GM23338 (cell line): ENCODE data around the gene TNFAIP3. TPM values are rescaled to one million over a fixed set of nuclear protein-coding genes. Genes with fewer than 3 reads are reported as not detected.

Experiments
- ATAC-seq: fragments of 200-7000 bp; cut with Tn5 transposase; 3 replicates; pipeline ENCODE4 v1.9.1; 2020
- DNase-seq: peaks from one replicate; pipeline ENCODE4 v3.0.0-alpha.2; 2015; ENCODE audit warnings: low spot score
- H2AFZ ChIP-seq: fragments of 200-600 bp; sonication (generic); 2 replicates; pipeline ENCODE4 v1.8.0; 2016; ENCODE audit warnings: antibody characterized with exemption, mild to moderate bottlenecking, moderate library complexity
- H3F3A ChIP-seq: fragments of 200-600 bp; sonication (generic); replicated peaks from 2 replicates; pipeline ENCODE4 v1.8.0; 2017; ENCODE audit warnings: antibody characterized with exemption, mixed run types, low read depth
- H3K27ac ChIP-seq: fragments of 200-600 bp; sonication (generic); 2 replicates; pipeline ENCODE4 v1.6.1; 2016; ENCODE audit warnings: low read depth
- H3K27me3 ChIP-seq: fragments of 200-600 bp; sonication (generic); 2 replicates; pipeline ENCODE4 v1.8.0; 2016; ENCODE audit warnings: mild to moderate bottlenecking, mixed run types, moderate library complexity; ENCODE audit not compliant: insufficient read depth
- H3K36me3 ChIP-seq: fragments of 200-600 bp; sonication (generic); 2 replicates; pipeline ENCODE4 v1.8.0; 2016; ENCODE audit warnings: mild to moderate bottlenecking; ENCODE audit not compliant: insufficient read depth
- H3K4me1 ChIP-seq: fragments of 200-600 bp; sonication (generic); 2 replicates; pipeline ENCODE4 v1.8.0; 2016; ENCODE audit warnings: mild to moderate bottlenecking, moderate library complexity; ENCODE audit not compliant: insufficient read depth
- H3K4me2 ChIP-seq: fragments of 200-600 bp; sonication (generic); 2 replicates; pipeline ENCODE4 v1.7.1; 2017; ENCODE audit warnings: mixed run types
- H3K4me3 ChIP-seq: fragments of 200-600 bp; sonication (generic); 2 replicates; pipeline ENCODE4 v1.6.1; 2016; ENCODE audit warnings: mixed run types
- H3K79me2 ChIP-seq: fragments of 200-600 bp; sonication (generic); replicated peaks from 2 replicates; pipeline ENCODE4 v1.8.0; 2017; ENCODE audit warnings: mild to moderate bottlenecking; ENCODE audit not compliant: insufficient read depth
- H3K9me2 ChIP-seq: fragments of 200-600 bp; sonication (generic); 2 replicates; pipeline ENCODE4 v1.8.0; 2017; ENCODE audit not compliant: insufficient read depth
- H4K20me1 ChIP-seq: fragments of 200-600 bp; sonication (generic); replicated peaks from 2 replicates; pipeline ENCODE4 v1.8.0; 2017; ENCODE audit warnings: mild to moderate bottlenecking; ENCODE audit not compliant: insufficient read depth
- H3K27ac Mint-ChIP-seq: 2 replicates; pipeline ENCODE4 v1.8.0; 2020; ENCODE audit warnings: inconsistent platforms, mild to moderate bottlenecking, moderate library complexity, mixed read lengths
- H3K27me3 Mint-ChIP-seq: 3 replicates; pipeline ENCODE4 v1.8.0; 2022; ENCODE audit warnings: low read depth, mild to moderate bottlenecking, moderate library complexity, mixed read lengths, inconsistent platforms; ENCODE audit not compliant: insufficient read depth, poor library complexity
- H3K36me3 Mint-ChIP-seq: 3 replicates; pipeline ENCODE4 v1.8.0; 2021; ENCODE audit warnings: low read depth, mild to moderate bottlenecking, inconsistent platforms, moderate library complexity, mixed read lengths
- H3K4me1 Mint-ChIP-seq: 3 replicates; pipeline ENCODE4 v1.8.0; 2020; ENCODE audit warnings: mild to moderate bottlenecking, inconsistent platforms, mixed read lengths
- H3K4me3 Mint-ChIP-seq: 3 replicates; pipeline ENCODE4 v1.8.0; 2021; ENCODE audit warnings: moderate library complexity, mild to moderate bottlenecking, inconsistent platforms, mixed read lengths
- H3K9me3 Mint-ChIP-seq: 3 replicates; pipeline ENCODE4 v1.8.0; 2020; ENCODE audit warnings: moderate library complexity, mild to moderate bottlenecking, inconsistent platforms, mixed read lengths
- CREB1 ChIP-seq: fragments of 250-450 bp; sonication (Bioruptor Pico); IDR thresholded peaks from 2 replicates; pipeline ENCODE4 v1.5.0; 2020; ENCODE audit warnings: low read depth, mild to moderate bottlenecking, moderate library complexity
- ETS1 ChIP-seq: IDR thresholded peaks from 2 replicates; pipeline ENCODE4 v1.6.1; 2016; ENCODE audit warnings: antibody characterized with exemption
- EZH2 ChIP-seq: fragments of 200-600 bp; sonication (generic); IDR thresholded peaks from one replicate; pipeline ENCODE4 v1.8.0; 2017; ENCODE audit warnings: antibody characterized with exemption, mild to moderate bottlenecking, low read depth; ENCODE audit not compliant: unreplicated experiment
- EZH2phosphoT487 ChIP-seq: fragments of 200-600 bp; sonication (generic); IDR thresholded peaks from one replicate; pipeline ENCODE4 v1.8.1; 2018; ENCODE audit warnings: antibody characterized with exemption; ENCODE audit not compliant: unreplicated experiment
- JUNB ChIP-seq: IDR thresholded peaks from one replicate; pipeline ENCODE4 v1.6.1; 2016; ENCODE audit warnings: antibody characterized with exemption; ENCODE audit not compliant: unreplicated experiment
- NANOG ChIP-seq: IDR thresholded peaks from 2 replicates; pipeline ENCODE4 v1.6.1; 2016; ENCODE audit warnings: antibody characterized with exemption, borderline replicate concordance
- POLR2AphosphoS5 ChIP-seq: IDR thresholded peaks from 2 replicates; pipeline ENCODE4 v1.6.1; 2016; ENCODE audit warnings: antibody characterized with exemption, low read depth
- REST ChIP-seq: IDR thresholded peaks from one replicate; pipeline ENCODE4 v1.6.1; 2018; ENCODE audit warnings: antibody characterized with exemption; ENCODE audit not compliant: unreplicated experiment
- STAT1 ChIP-seq: IDR thresholded peaks from one replicate; pipeline ENCODE4 v1.6.1; 2016; ENCODE audit warnings: antibody characterized with exemption; ENCODE audit not compliant: unreplicated experiment
- ZNF114 ChIP-seq: fragments of 250-450 bp; sonication (Bioruptor Pico); IDR thresholded peaks from 2 replicates; pipeline ENCODE4 v1.5.0; 2020; ENCODE audit warnings: mild to moderate bottlenecking, moderate library complexity
- ZNF331 ChIP-seq: fragments of 250-450 bp; sonication (Bioruptor Pico); IDR thresholded peaks from 2 replicates; pipeline ENCODE4 v1.5.0; 2020; ENCODE audit warnings: low read depth, mild to moderate bottlenecking, moderate library complexity
- polyA plus RNA-seq: library from polyadenylated mRNA; unstranded; fragments of >200 nt; fragmentation: Nextera tagmentation; extraction: Ambion mirVana; gene quantifications from 2 replicates; pipeline ENCODE4 v1.2.1, GENCODE V29; 2016
- total RNA-seq: library from RNA; depleted of rRNA; stranded (reverse); fragments of >200 nt; shearing (Covaris generic); gene quantifications from 2 replicates; pipeline ENCODE4 v1.2.3, GENCODE V29; 2014
- TF ChIP-seq, protein P1 (sequence below): fragments of 250-450 bp; sonication (Bioruptor Pico); IDR thresholded peaks from 2 replicates; pipeline ENCODE4 v1.5.0; 2020; ENCODE audit warnings: mild to moderate bottlenecking, moderate library complexity
- TF ChIP-seq, protein P2 (sequence below), 2 experiments: fragments of 200-600 bp in 1 of 2; sonication (generic) in 1 of 2; conservative IDR thresholded peaks; 2 replicates each; pipeline versions ENCODE4 v1.5.1 to v1.6.1; 2016 to 2017; ENCODE audit warnings: antibody characterized with exemption in 2 of 2, low read depth in 2 of 2, mild to moderate bottlenecking in 2 of 2, moderate library complexity in 1 of 2

Gene TNFAIP3
- total and polyA plus RNA-seq, 2 experiments from 2014 or later = 2.1 to 2.3 TPM

DNA sequence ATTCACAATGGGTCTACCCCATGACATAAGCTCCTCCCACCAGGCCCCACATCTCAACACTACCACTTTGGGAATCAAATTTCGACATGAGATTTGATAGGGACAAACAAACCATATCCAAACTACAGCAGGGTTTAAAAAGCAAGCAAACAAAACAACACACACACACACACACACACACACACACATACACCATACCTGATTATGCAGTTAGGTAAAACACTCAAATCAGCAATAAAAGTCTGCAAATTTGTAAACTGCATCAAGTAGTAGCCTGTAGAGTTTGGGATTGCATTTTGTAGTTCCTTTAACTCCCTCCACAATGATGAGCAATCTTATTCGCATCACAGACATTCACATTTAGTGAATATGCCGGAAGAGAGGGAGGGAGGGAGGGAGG is 32.6 kb upstream of the TNFAIP3 start:
- H3K27ac ChIP-seq = no peak overlapping the region
- ATAC-seq (no peak), DNase-seq (no peak)
- H3F3A ChIP-seq = no peaks in the 10 kb centered on the region
- no peak overlapping the region for H3K27ac Mint-ChIP-seq
- no peak overlapping the region for H3K4me2 ChIP-seq
- no peak overlapping the region for H3K4me3 ChIP-seq
- H3K79me2 ChIP-seq = no peaks in the 10 kb centered on the region
- peaks cover 3% of the 10 kb centered on the region for H3K27me3 Mint-ChIP-seq
- no peaks in the 10 kb centered on the region for H3K9me2 ChIP-seq
- H3K36me3 Mint-ChIP-seq = no peaks in the 10 kb centered on the region; the same call in 2 of the 3 replicates
- no peaks in the 10 kb centered on the region for H3K27me3 ChIP-seq
- no peaks in the 10 kb centered on the region; the same call in 2 of the 3 replicates for H3K4me1 Mint-ChIP-seq
- no peak overlapping the region for H3K4me3 Mint-ChIP-seq
- H3K4me1 ChIP-seq = no peaks in the 10 kb centered on the region
- no peaks in the 10 kb centered on the region for H3K36me3 ChIP-seq
- H3K9me3 Mint-ChIP-seq = peaks cover 4% of the 10 kb centered on the region; the same call in 2 of the 3 replicates
- no peak overlapping the region for H2AFZ ChIP-seq
- no peak for TF ChIP-seq JUNB
- no peak for TF ChIP-seq CREB1 (CRISPR knock-in tag)
- TF ChIP-seq ZNF331 (CRISPR knock-in tag) = no peak
- TF ChIP-seq, protein P1, sequence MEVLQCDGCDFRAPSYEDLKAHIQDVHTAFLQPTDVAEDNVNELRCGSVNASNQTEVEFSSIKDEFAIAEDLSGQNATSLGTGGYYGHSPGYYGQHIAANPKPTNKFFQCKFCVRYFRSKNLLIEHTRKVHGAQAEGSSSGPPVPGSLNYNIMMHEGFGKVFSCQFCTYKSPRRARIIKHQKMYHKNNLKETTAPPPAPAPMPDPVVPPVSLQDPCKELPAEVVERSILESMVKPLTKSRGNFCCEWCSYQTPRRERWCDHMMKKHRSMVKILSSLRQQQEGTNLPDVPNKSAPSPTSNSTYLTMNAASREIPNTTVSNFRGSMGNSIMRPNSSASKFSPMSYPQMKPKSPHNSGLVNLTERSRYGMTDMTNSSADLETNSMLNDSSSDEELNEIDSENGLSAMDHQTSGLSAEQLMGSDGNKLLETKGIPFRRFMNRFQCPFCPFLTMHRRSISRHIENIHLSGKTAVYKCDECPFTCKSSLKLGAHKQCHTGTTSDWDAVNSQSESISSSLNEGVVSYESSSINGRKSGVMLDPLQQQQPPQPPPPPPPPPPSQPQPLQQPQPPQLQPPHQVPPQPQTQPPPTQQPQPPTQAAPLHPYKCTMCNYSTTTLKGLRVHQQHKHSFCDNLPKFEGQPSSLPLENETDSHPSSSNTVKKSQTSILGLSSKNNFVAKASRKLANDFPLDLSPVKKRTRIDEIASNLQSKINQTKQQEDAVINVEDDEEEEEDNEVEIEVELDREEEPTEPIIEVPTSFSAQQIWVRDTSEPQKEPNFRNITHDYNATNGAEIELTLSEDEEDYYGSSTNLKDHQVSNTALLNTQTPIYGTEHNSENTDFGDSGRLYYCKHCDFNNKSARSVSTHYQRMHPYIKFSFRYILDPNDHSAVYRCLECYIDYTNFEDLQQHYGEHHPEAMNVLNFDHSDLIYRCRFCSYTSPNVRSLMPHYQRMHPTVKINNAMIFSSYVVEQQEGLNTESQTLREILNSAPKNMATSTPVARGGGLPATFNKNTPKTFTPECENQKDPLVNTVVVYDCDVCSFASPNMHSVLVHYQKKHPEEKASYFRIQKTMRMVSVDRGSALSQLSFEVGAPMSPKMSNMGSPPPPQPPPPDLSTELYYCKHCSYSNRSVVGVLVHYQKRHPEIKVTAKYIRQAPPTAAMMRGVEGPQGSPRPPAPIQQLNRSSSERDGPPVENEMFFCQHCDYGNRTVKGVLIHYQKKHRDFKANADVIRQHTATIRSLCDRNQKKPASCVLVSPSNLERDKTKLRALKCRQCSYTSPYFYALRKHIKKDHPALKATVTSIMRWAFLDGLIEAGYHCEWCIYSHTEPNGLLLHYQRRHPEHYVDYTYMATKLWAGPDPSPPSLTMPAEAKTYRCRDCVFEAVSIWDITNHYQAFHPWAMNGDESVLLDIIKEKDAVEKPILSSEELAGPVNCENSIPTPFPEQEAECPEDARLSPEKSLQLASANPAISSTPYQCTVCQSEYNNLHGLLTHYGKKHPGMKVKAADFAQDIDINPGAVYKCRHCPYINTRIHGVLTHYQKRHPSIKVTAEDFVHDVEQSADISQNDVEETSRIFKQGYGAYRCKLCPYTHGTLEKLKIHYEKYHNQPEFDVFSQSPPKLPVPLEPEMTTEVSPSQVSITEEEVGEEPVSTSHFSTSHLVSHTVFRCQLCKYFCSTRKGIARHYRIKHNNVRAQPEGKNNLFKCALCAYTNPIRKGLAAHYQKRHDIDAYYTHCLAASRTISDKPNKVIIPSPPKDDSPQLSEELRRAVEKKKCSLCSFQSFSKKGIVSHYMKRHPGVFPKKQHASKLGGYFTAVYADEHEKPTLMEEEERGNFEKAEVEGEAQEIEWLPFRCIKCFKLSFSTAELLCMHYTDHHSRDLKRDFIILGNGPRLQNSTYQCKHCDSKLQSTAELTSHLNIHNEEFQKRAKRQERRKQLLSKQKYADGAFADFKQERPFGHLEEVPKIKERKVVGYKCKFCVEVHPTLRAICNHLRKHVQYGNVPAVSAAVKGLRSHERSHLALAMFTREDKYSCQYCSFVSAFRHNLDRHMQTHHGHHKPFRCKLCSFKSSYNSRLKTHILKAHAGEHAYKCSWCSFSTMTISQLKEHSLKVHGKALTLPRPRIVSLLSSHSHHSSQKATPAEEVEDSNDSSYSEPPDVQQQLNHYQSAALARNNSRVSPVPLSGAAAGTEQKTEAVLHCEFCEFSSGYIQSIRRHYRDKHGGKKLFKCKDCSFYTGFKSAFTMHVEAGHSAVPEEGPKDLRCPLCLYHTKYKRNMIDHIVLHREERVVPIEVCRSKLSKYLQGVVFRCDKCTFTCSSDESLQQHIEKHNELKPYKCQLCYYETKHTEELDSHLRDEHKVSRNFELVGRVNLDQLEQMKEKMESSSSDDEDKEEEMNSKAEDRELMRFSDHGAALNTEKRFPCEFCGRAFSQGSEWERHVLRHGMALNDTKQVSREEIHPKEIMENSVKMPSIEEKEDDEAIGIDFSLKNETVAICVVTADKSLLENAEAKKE (CRISPR knock-in tag) = no peak
- no peak for TF ChIP-seq NANOG
- no peak for TF ChIP-seq ETS1
- no peak for TF ChIP-seq ZNF114 (CRISPR knock-in tag)
- TF ChIP-seq STAT1 = no peak
- no peak for TF ChIP-seq POLR2AphosphoS5
- no peak for TF ChIP-seq EZH2
- no peak for TF ChIP-seq REST
- TF ChIP-seq, protein P2, sequence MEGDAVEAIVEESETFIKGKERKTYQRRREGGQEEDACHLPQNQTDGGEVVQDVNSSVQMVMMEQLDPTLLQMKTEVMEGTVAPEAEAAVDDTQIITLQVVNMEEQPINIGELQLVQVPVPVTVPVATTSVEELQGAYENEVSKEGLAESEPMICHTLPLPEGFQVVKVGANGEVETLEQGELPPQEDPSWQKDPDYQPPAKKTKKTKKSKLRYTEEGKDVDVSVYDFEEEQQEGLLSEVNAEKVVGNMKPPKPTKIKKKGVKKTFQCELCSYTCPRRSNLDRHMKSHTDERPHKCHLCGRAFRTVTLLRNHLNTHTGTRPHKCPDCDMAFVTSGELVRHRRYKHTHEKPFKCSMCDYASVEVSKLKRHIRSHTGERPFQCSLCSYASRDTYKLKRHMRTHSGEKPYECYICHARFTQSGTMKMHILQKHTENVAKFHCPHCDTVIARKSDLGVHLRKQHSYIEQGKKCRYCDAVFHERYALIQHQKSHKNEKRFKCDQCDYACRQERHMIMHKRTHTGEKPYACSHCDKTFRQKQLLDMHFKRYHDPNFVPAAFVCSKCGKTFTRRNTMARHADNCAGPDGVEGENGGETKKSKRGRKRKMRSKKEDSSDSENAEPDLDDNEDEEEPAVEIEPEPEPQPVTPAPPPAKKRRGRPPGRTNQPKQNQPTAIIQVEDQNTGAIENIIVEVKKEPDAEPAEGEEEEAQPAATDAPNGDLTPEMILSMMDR (conservative IDR thresholded peaks at IDR 0.05; ENCODE audit: low read depth in 2 of 2) = no peak
- TF ChIP-seq EZH2phosphoT487 = no peak
- no peaks in the 10 kb centered on the region for H4K20me1 ChIP-seq
